ENCODE results near the gene TANC1.

Gene TANC1

GRCh38 chr2:158923180-158923594 lies 45.3 kb upstream of the TANC1 start:
- no peak overlapping the region for H3K4me3 ChIP-seq (ENCODE audit: low read depth in 1 of 2, low read length in 2 of 2)
- H3K9me3 ChIP-seq (ENCODE audit: insufficient read depth, low read length, severe bottlenecking): peaks cover 1% of the 10 kb centered on the region
- H4K20me1 ChIP-seq (ENCODE audit: insufficient read depth, low read length): no peaks in the 10 kb centered on the region
- no peaks in the 10 kb centered on the region for H3K79me2 ChIP-seq (ENCODE audit: insufficient read depth, low read length)
- no peaks in the 10 kb centered on the region for H3K4me1 ChIP-seq (ENCODE audit: insufficient read depth, low read length)
- no peak overlapping the region for H3K9ac ChIP-seq (ENCODE audit: low read depth, low read length)
- H3K36me3 ChIP-seq (ENCODE audit: insufficient read depth, low read length): no peaks in the 10 kb centered on the region
- H3K27ac ChIP-seq (ENCODE audit: low read length): no peak overlapping the region
- no peaks in the 10 kb centered on the region for H3K27me3 ChIP-seq (ENCODE audit: insufficient read depth, low read length, poor library complexity)
- ATAC-seq (ENCODE audit: insufficient read depth, low read depth): no peak
- no peak overlapping the region for H3K4me2 ChIP-seq (ENCODE audit: insufficient read depth, low read length)
- TF ChIP-seq EZH2 (IDR thresholded peaks at IDR 0.05; ENCODE audit: borderline replicate concordance, low read depth, low read length, severe bottlenecking): no peak
- TF ChIP-seq CTCF (IDR thresholded peaks at IDR 0.05; ENCODE audit: borderline replicate concordance, extremely low read depth, low read length, poor library complexity, severe bottlenecking): no peak
- DNase-seq: no peak
- no peak overlapping the region for H2AFZ ChIP-seq (ENCODE audit: low read depth, low read length)

GRCh38 chr2:158923641-158924040 lies 44.8 kb upstream of the TANC1 start:
- TF ChIP-seq EZH2 (IDR thresholded peaks at IDR 0.05; ENCODE audit: borderline replicate concordance, low read depth, low read length, severe bottlenecking): no peak
- TF ChIP-seq CTCF (IDR thresholded peaks at IDR 0.05; ENCODE audit: borderline replicate concordance, extremely low read depth, low read length, poor library complexity, severe bottlenecking): no peak
- Histone ChIP-seq H3K9ac (ENCODE audit: low read depth, low read length) (no peak overlapping the region), H4K20me1 (ENCODE audit: insufficient read depth, low read length) (no peaks in the 10 kb centered on the region), H3K36me3 (ENCODE audit: insufficient read depth, low read length) (no peaks in the 10 kb centered on the region), H3K4me2 (ENCODE audit: insufficient read depth, low read length) (no peak overlapping the region), H3K4me1 (ENCODE audit: insufficient read depth, low read length) (no peaks in the 10 kb centered on the region), H3K4me3 (ENCODE audit: low read depth in 1 of 2, low read length in 2 of 2) (no peak overlapping the region), H3K79me2 (ENCODE audit: insufficient read depth, low read length) (no peaks in the 10 kb centered on the region), H3K9me3 (ENCODE audit: insufficient read depth, low read length, severe bottlenecking) (peaks cover 4% of the 10 kb centered on the region), H3K27ac (ENCODE audit: low read length) (no peak overlapping the region), H3K27me3 (ENCODE audit: insufficient read depth, low read length, poor library complexity) (no peaks in the 10 kb centered on the region), H2AFZ (ENCODE audit: low read depth, low read length) (no peak overlapping the region)
- DNase-seq (no peak), ATAC-seq (ENCODE audit: insufficient read depth, low read depth) (no peak)

- no peak overlapping the region for H3K27ac ChIP-seq (ENCODE audit: low read length)
Observed at GRCh38 chr2:158926478-158926948, 41.9 kb upstream of the TANC1 start.

More at GRCh38 chr2:158926478-158926948, 41.9 kb upstream of the TANC1 start:
- TF ChIP-seq EZH2 (IDR thresholded peaks at IDR 0.05; ENCODE audit: borderline replicate concordance, low read depth, low read length, severe bottlenecking) (no peak), CTCF (IDR thresholded peaks at IDR 0.05; ENCODE audit: borderline replicate concordance, extremely low read depth, low read length, poor library complexity, severe bottlenecking) (no peak)
- no peaks in the 10 kb centered on the region for H3K4me1 ChIP-seq (ENCODE audit: insufficient read depth, low read length)
- H4K20me1 ChIP-seq (ENCODE audit: insufficient read depth, low read length): no peaks in the 10 kb centered on the region
- H3K36me3 ChIP-seq (ENCODE audit: insufficient read depth, low read length): no peaks in the 10 kb centered on the region
- H3K27me3 ChIP-seq (ENCODE audit: insufficient read depth, low read length, poor library complexity): no peaks in the 10 kb centered on the region
- H3K4me3 ChIP-seq (ENCODE audit: low read depth in 1 of 2, low read length in 2 of 2): no peak overlapping the region
- no peak for DNase-seq
- no peaks in the 10 kb centered on the region for H3K79me2 ChIP-seq (ENCODE audit: insufficient read depth, low read length)
- no peak overlapping the region for H2AFZ ChIP-seq (ENCODE audit: low read depth, low read length)
- H3K9ac ChIP-seq (ENCODE audit: low read depth, low read length): no peak overlapping the region
- H3K9me3 ChIP-seq (ENCODE audit: insufficient read depth, low read length, severe bottlenecking): peaks cover 13% of the 10 kb centered on the region
- H3K4me2 ChIP-seq (ENCODE audit: insufficient read depth, low read length): no peak overlapping the region
- no peak for ATAC-seq (ENCODE audit: insufficient read depth, low read depth)

All from DND-41 (cell line).